Parathyroid adenoma (tissue), 2 donors: ENCODE data around the gene NMNAT2.

Experiments used
- H2AFZ ChIP-seq: fragments of 300-600 bp; sonication (generic); one replicate; pipeline ENCODE4 v1.7.0; 2017; ENCODE audit warnings: antibody characterized with exemption, mild to moderate bottlenecking
- H3K27ac ChIP-seq: fragments of 300-600 bp; sonication (generic); one replicate; pipeline ENCODE4 v1.7.0; 2017
- H3K27me3 ChIP-seq: fragments of 300-600 bp; sonication (generic); one replicate; pipeline ENCODE4 v1.7.0; 2017; ENCODE audit warnings: low read length; ENCODE audit not compliant: control insufficient read depth, insufficient read depth
- H3K36me3 ChIP-seq: fragments of 300-600 bp; sonication (generic); one replicate; pipeline ENCODE4 v1.7.0; 2017; ENCODE audit warnings: low read length; ENCODE audit not compliant: control insufficient read depth, insufficient read depth
- H3K4me1 ChIP-seq: fragments of 300-600 bp; sonication (generic); one replicate; pipeline ENCODE4 v1.7.0; 2017; ENCODE audit warnings: control low read depth
- H3K4me2 ChIP-seq: fragments of 300-600 bp; sonication (generic); one replicate; pipeline ENCODE4 v1.7.0; 2017; ENCODE audit warnings: low read length
- H3K4me3 ChIP-seq: fragments of 300-600 bp; sonication (generic); one replicate; pipeline ENCODE4 v1.7.0; 2017; ENCODE audit warnings: low read depth, low read length
- H3K79me2 ChIP-seq: fragments of 300-600 bp; sonication (generic); one replicate; pipeline ENCODE4 v1.7.0; 2017; ENCODE audit warnings: control low read depth
- H3K9ac ChIP-seq: fragments of 300-600 bp; sonication (generic); one replicate; pipeline ENCODE4 v1.7.0; 2017; ENCODE audit warnings: mild to moderate bottlenecking
- H3K9me3 ChIP-seq: fragments of 300-600 bp; sonication (generic); one replicate; pipeline ENCODE4 v1.7.0; 2017; ENCODE audit warnings: low read length; ENCODE audit not compliant: control insufficient read depth
- CTCF ChIP-seq: fragments of 300-600 bp; sonication (generic); IDR thresholded peaks from one replicate; pipeline ENCODE4 v1.7.0; 2017; ENCODE audit warnings: antibody characterized with exemption, mild to moderate bottlenecking
- donor health status: primary hyperparathyroidism.

Gene NMNAT2

GRCh38 chr1:183226963-183227362 lies 191.2 kb downstream of the NMNAT2 start:
- Histone ChIP-seq H3K4me3 (no peak overlapping the region), H2AFZ (no peak overlapping the region), H3K4me1 (no peaks in the 10 kb centered on the region), H3K36me3 (no peaks in the 10 kb centered on the region), H3K27me3 (no peaks in the 10 kb centered on the region), H3K27ac (no peak overlapping the region), H3K9me3 (no peaks in the 10 kb centered on the region), H3K79me2 (no peaks in the 10 kb centered on the region), H3K4me2 (peak overlapping the region; percentile 23), H3K9ac (no peak overlapping the region)
- TF ChIP-seq CTCF = no peak

- Histone ChIP-seq H3K9me3 (no peaks in the 10 kb centered on the region), H3K79me2 (no peaks in the 10 kb centered on the region), H3K4me1 (no peaks in the 10 kb centered on the region), H3K4me2 (no peak overlapping the region), H3K27me3 (no peaks in the 10 kb centered on the region), H2AFZ (no peak overlapping the region), H3K4me3 (no peak overlapping the region), H3K9ac (no peak overlapping the region), H3K36me3 (no peaks in the 10 kb centered on the region), H3K27ac (no peak overlapping the region)
- no peak for TF ChIP-seq CTCF
Measured at GRCh38 chr1:183226361-183226760, 191.8 kb downstream of the NMNAT2 start.

GRCh38 chr1:183223467-183223866 lies 194.7 kb downstream of the NMNAT2 start:
- Histone ChIP-seq H3K4me2 (no peak overlapping the region), H2AFZ (no peak overlapping the region), H3K36me3 (no peaks in the 10 kb centered on the region), H3K9me3 (no peaks in the 10 kb centered on the region), H3K4me1 (no peaks in the 10 kb centered on the region), H3K4me3 (no peak overlapping the region), H3K9ac (no peak overlapping the region), H3K27ac (no peak overlapping the region), H3K79me2 (no peaks in the 10 kb centered on the region), H3K27me3 (no peaks in the 10 kb centered on the region)
- no peak for TF ChIP-seq CTCF

GRCh38 chr1:183222909-183223308 lies 195.3 kb downstream of the NMNAT2 start:
- no peak for TF ChIP-seq CTCF
- H3K4me1 ChIP-seq = no peaks in the 10 kb centered on the region
- no peaks in the 10 kb centered on the region for H3K9me3 ChIP-seq
- H2AFZ ChIP-seq = no peak overlapping the region
- no peaks in the 10 kb centered on the region for H3K36me3 ChIP-seq
- H3K4me3 ChIP-seq = no peak overlapping the region
- H3K4me2 ChIP-seq = no peak overlapping the region
- no peaks in the 10 kb centered on the region for H3K27me3 ChIP-seq
- no peaks in the 10 kb centered on the region for H3K79me2 ChIP-seq
- no peak overlapping the region for H3K27ac ChIP-seq
- no peak overlapping the region for H3K9ac ChIP-seq

- TF ChIP-seq CTCF = no peak
- H3K27ac ChIP-seq = no peak overlapping the region
- H3K79me2 ChIP-seq = no peaks in the 10 kb centered on the region
- H2AFZ ChIP-seq = no peak overlapping the region
- H3K4me1 ChIP-seq = no peaks in the 10 kb centered on the region
- no peak overlapping the region for H3K4me3 ChIP-seq
- no peaks in the 10 kb centered on the region for H3K36me3 ChIP-seq
- no peaks in the 10 kb centered on the region for H3K27me3 ChIP-seq
- H3K9ac ChIP-seq = no peak overlapping the region
- H3K4me2 ChIP-seq = no peak overlapping the region
- H3K9me3 ChIP-seq = no peaks in the 10 kb centered on the region
Measured at GRCh38 chr1:183219616-183220009, 198.6 kb downstream of the NMNAT2 start.
